H9 (cell line): ENCODE data around the gene CTXN1. TPM values are rescaled to one million over a fixed set of nuclear protein-coding genes. Genes with fewer than 3 reads are reported as not detected.

Experiments
- DNase-seq: peaks from one replicate; pipeline ENCODE4 v3.0.0-alpha.2; 2017
- H2AFZ ChIP-seq: one replicate; pipeline ENCODE4 v1.6.1; 2013; ENCODE audit warnings: mild to moderate bottlenecking, low read length, control low read depth, moderate library complexity
- H2AK5ac ChIP-seq: 2 replicates; pipeline ENCODE4 v1.6.1; 2013; ENCODE audit warnings: low read length, control low read depth, mixed read lengths; ENCODE audit not compliant: insufficient read length
- H2BK120ac ChIP-seq: one replicate; pipeline ENCODE4 v1.6.1; 2013; ENCODE audit warnings: low read depth, mild to moderate bottlenecking, low read length, control low read depth, inconsistent platforms; ENCODE audit not compliant: poor library complexity, severe bottlenecking
- H2BK12ac ChIP-seq: 2 replicates; pipeline ENCODE4 v1.6.1; 2013; ENCODE audit warnings: low read length, control low read depth, mixed read lengths, low read depth; ENCODE audit not compliant: insufficient read length
- H2BK15ac ChIP-seq: 2 replicates; pipeline ENCODE4 v1.6.1; 2013; ENCODE audit warnings: low read depth, low read length, control low read depth
- H2BK20ac ChIP-seq: one replicate; pipeline ENCODE4 v1.6.1; 2013; ENCODE audit warnings: low read depth, mild to moderate bottlenecking, low read length, control low read depth, inconsistent platforms; ENCODE audit not compliant: poor library complexity, severe bottlenecking
- H2BK5ac ChIP-seq: 2 replicates; pipeline ENCODE4 v1.6.1; 2013; ENCODE audit warnings: low read length, control low read depth, mixed read lengths; ENCODE audit not compliant: insufficient read length
- H3K14ac ChIP-seq: 2 replicates; pipeline ENCODE4 v1.6.1; 2013; ENCODE audit warnings: low read length, control low read depth; ENCODE audit not compliant: insufficient read depth
- H3K18ac ChIP-seq: 2 replicates; pipeline ENCODE4 v1.6.1; 2013; ENCODE audit warnings: low read depth, mild to moderate bottlenecking, mixed read lengths, low read length, control low read depth; ENCODE audit not compliant: insufficient read length
- H3K23ac ChIP-seq: 2 replicates; pipeline ENCODE4 v1.6.1; 2013; ENCODE audit warnings: low read length, control low read depth, mixed read lengths, low read depth; ENCODE audit not compliant: insufficient read length
- H3K23me2 ChIP-seq: 2 replicates; pipeline ENCODE4 v1.6.1; 2013; ENCODE audit warnings: low read depth, mild to moderate bottlenecking, mixed read lengths, low read length, control low read depth; ENCODE audit not compliant: insufficient read length, poor library complexity, severe bottlenecking
- H3K27ac ChIP-seq: 2 replicates; pipeline ENCODE4 v1.5.1; 2013; ENCODE audit warnings: low read length, control low read depth, mixed read lengths, low read depth; ENCODE audit not compliant: insufficient read length
- H3K27me3 ChIP-seq: 2 replicates; pipeline ENCODE4 v1.6.1; 2013; ENCODE audit warnings: low read length, control low read depth, inconsistent platforms; ENCODE audit not compliant: insufficient read depth
- H3K4ac ChIP-seq: 2 replicates; pipeline ENCODE4 v1.6.1; 2013; ENCODE audit warnings: low read depth, mild to moderate bottlenecking, control low read depth, inconsistent platforms, low read length, moderate library complexity
- H3K4me1 ChIP-seq: 2 replicates; pipeline ENCODE4 v1.6.1; 2013; ENCODE audit warnings: low read length, control low read depth, inconsistent platforms; ENCODE audit not compliant: insufficient read depth
- H3K4me2 ChIP-seq: 2 replicates; pipeline ENCODE4 v1.6.1; 2013; ENCODE audit warnings: low read length, control low read depth, mixed read lengths; ENCODE audit not compliant: insufficient read length, insufficient read depth
- H3K56ac ChIP-seq: 2 replicates; pipeline ENCODE4 v1.6.1; 2013; ENCODE audit warnings: low read depth, mild to moderate bottlenecking, mixed read lengths, low read length, control low read depth; ENCODE audit not compliant: insufficient read length
- H3K79me1 ChIP-seq: 2 replicates; pipeline ENCODE4 v1.6.1; 2013; ENCODE audit warnings: low read depth, mild to moderate bottlenecking, moderate library complexity, low read length, control low read depth, inconsistent platforms; ENCODE audit not compliant: insufficient read depth, poor library complexity, severe bottlenecking
- H3K79me2 ChIP-seq: 2 replicates; pipeline ENCODE4 v1.6.1; 2013; ENCODE audit warnings: low read length, control low read depth, inconsistent platforms; ENCODE audit not compliant: insufficient read depth
- H3K9ac ChIP-seq: 2 replicates; pipeline ENCODE4 v1.6.1; 2013; ENCODE audit warnings: low read length, control low read depth, mixed read lengths; ENCODE audit not compliant: insufficient read length; ENCODE audit errors: extremely low read depth
- H3K9me3 ChIP-seq: one replicate; pipeline ENCODE4 v1.6.1; 2013; ENCODE audit warnings: low read depth, low read length, inconsistent platforms; ENCODE audit not compliant: control insufficient read depth
- H3T11ph ChIP-seq: one replicate; pipeline ENCODE4 v1.6.1; 2013; ENCODE audit warnings: mild to moderate bottlenecking, low read length, control low read depth, inconsistent platforms
- H4K20me1 ChIP-seq: one replicate; pipeline ENCODE4 v1.6.1; 2013; ENCODE audit not compliant: control insufficient read depth, insufficient read length, insufficient read depth
- H4K5ac ChIP-seq: 2 replicates; pipeline ENCODE4 v1.6.1; 2013; ENCODE audit warnings: low read depth, mild to moderate bottlenecking, mixed read lengths, low read length, control low read depth; ENCODE audit not compliant: insufficient read length
- H4K8ac ChIP-seq: replicated peaks from 2 replicates; pipeline ENCODE4 v1.6.1; 2013; ENCODE audit warnings: low read length, control low read depth, mixed read lengths, low read depth; ENCODE audit not compliant: insufficient read length
- H4K91ac ChIP-seq: 2 replicates; pipeline ENCODE4 v1.6.1; 2013; ENCODE audit warnings: low read depth, mild to moderate bottlenecking, moderate library complexity, mixed read lengths, low read length, control low read depth; ENCODE audit not compliant: insufficient read length
- H3K27ac Mint-ChIP-seq, 3 experiments: 2 replicates in 2 of 3; 3 replicates in 1 of 3; pipeline ENCODE4 v1.8.0; 2020 to 2021; ENCODE audit warnings: mixed read lengths in 3 of 3, mild to moderate bottlenecking in 1 of 3, moderate library complexity in 1 of 3
- H3K27me3 Mint-ChIP-seq: 2 replicates; pipeline ENCODE4 v1.8.0; 2021; ENCODE audit warnings: low read depth, mild to moderate bottlenecking, moderate library complexity, mixed read lengths
- H3K36me3 Mint-ChIP-seq, 3 experiments: 2 replicates in 2 of 3; 3 replicates in 1 of 3; pipeline ENCODE4 v1.8.0; 2020 to 2021; ENCODE audit warnings: low read depth in 3 of 3, mixed read lengths in 3 of 3; ENCODE audit not compliant: insufficient read depth in 1 of 3
- H3K4me1 Mint-ChIP-seq, 2 experiments: 2 replicates each; pipeline ENCODE4 v1.8.0; 2020; ENCODE audit warnings: mixed read lengths in 2 of 2
- H3K4me3 Mint-ChIP-seq, 2 experiments: 2 replicates in 1 of 2; 3 replicates in 1 of 2; pipeline ENCODE4 v1.8.0; 2020 to 2021; ENCODE audit warnings: mild to moderate bottlenecking in 2 of 2, mixed read lengths in 2 of 2, moderate library complexity in 1 of 2
- H3K9me3 Mint-ChIP-seq, 2 experiments: 2 replicates in 1 of 2; 3 replicates in 1 of 2; pipeline ENCODE4 v1.8.0; 2020; ENCODE audit warnings: mild to moderate bottlenecking in 2 of 2, mixed read lengths in 2 of 2, moderate library complexity in 1 of 2
- WGBS: extraction: QIAGEN DNeasy Blood & Tissue Kit; methylation state at CpG from one replicate; pipeline ENCODE4 v1.1.7; 2013; ENCODE audit warnings: missing lambda C conversion rate, low lambda C conversion rate, mixed read lengths; ENCODE audit not compliant: insufficient read length; ENCODE audit errors: extremely low coverage; 5-methylcytosine and 5-hydroxymethylcytosine counted together
- total RNA-seq: library from RNA; stranded (reverse); gene quantifications from 2 replicates; pipeline ENCODE4 v1.2.1, GENCODE V29; 2021
- TF ChIP-seq, protein P1 (sequence below): fragments of 200-600 bp; sonication (generic); conservative IDR thresholded peaks from 3 replicates; pipeline ENCODE4 v1.8.0; 2021; ENCODE audit warnings: antibody characterized with exemption, mild to moderate bottlenecking

CTXN1 gene
- total RNA-seq, 1 experiment from 2014 or later, result 22.7 TPM

GRCh38 chr19:7968008-7968795 lies 42.3 kb upstream of the CTXN1 start:
- no CpG with 5 or more reads among the region's 15 CpGs for WGBS
- Histone ChIP-seq H2BK20ac (no peak overlapping the region), H4K20me1 (no peaks in the 10 kb centered on the region), H3K4me2 (no peak overlapping the region), H3K23ac (no peak overlapping the region), H3K79me2 (no peaks in the 10 kb centered on the region), H3K9ac (no peak overlapping the region), H3T11ph (no peak overlapping the region), H4K5ac (no peak overlapping the region), H3K23me2 (no peaks in the 10 kb centered on the region), H3K27ac (no peak overlapping the region), H3K4ac (no peak overlapping the region), H2BK15ac (no peak overlapping the region), H3K18ac (no peak overlapping the region), H3K27me3 (no peaks in the 10 kb centered on the region), H2BK120ac (no peak overlapping the region), H2BK12ac (no peak overlapping the region), H3K4me1 (no peaks in the 10 kb centered on the region), H2BK5ac (no peak overlapping the region), H3K14ac (no peak overlapping the region; the same call in 1 of the 2 replicates), H4K8ac (no peak overlapping the region), H2AK5ac (no peak overlapping the region), H4K91ac (no peak overlapping the region), H3K56ac (no peak overlapping the region), H2AFZ (no peak overlapping the region), H3K79me1 (no peaks in the 10 kb centered on the region), H3K9me3 (no peaks in the 10 kb centered on the region)
- Mint-ChIP-seq H3K4me1 (peaks cover 17 to 23% of the 10 kb centered on the region in 2 experiments), H3K36me3 (peaks cover 31 to 81% (median 60%) of the 10 kb centered on the region in 3 experiments), H3K9me3 (no peaks in the 10 kb centered on the region), H3K27me3 (no peaks in the 10 kb centered on the region), H3K4me3 (no peak overlapping the region), H3K27ac (peak overlapping the region; percentile 48 to 95 (median 80))
- no peak for DNase-seq
- TF ChIP-seq, protein P1, sequence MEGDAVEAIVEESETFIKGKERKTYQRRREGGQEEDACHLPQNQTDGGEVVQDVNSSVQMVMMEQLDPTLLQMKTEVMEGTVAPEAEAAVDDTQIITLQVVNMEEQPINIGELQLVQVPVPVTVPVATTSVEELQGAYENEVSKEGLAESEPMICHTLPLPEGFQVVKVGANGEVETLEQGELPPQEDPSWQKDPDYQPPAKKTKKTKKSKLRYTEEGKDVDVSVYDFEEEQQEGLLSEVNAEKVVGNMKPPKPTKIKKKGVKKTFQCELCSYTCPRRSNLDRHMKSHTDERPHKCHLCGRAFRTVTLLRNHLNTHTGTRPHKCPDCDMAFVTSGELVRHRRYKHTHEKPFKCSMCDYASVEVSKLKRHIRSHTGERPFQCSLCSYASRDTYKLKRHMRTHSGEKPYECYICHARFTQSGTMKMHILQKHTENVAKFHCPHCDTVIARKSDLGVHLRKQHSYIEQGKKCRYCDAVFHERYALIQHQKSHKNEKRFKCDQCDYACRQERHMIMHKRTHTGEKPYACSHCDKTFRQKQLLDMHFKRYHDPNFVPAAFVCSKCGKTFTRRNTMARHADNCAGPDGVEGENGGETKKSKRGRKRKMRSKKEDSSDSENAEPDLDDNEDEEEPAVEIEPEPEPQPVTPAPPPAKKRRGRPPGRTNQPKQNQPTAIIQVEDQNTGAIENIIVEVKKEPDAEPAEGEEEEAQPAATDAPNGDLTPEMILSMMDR, result no peak
